ENCODE data around the gene KCNIP4.

KCNIP4 gene

GRCh38 chr4:21792736-21793135 lies 155.8 kb downstream of the KCNIP4 start:
- no peak for DNase-seq (ENCODE audit: extremely low read depth, low read depth)
- no peak overlapping the region for H3K4me3 ChIP-seq (replicated peaks; ENCODE audit: low read depth, low read length)

GRCh38 chr4:21790438-21791029 lies 158.0 kb downstream of the KCNIP4 start:
- no peak for DNase-seq (ENCODE audit: extremely low read depth, low read depth)
- TF ChIP-seq CTCF (IDR thresholded peaks at IDR 0.05; ENCODE audit: low read depth, low read length, missing control alignments): no peak
- H3K4me3 ChIP-seq (replicated peaks; ENCODE audit: low read depth, low read length): no peak overlapping the region

More at GRCh38 chr4:21792736-21793135, 155.8 kb downstream of the KCNIP4 start:
- TF ChIP-seq CTCF (IDR thresholded peaks at IDR 0.05; ENCODE audit: low read depth, low read length, missing control alignments): no peak

- no peak for TF ChIP-seq CTCF (IDR thresholded peaks at IDR 0.05; ENCODE audit: low read depth, low read length, missing control alignments)
- no peak for DNase-seq (ENCODE audit: extremely low read depth, low read depth)
- H3K4me3 ChIP-seq (replicated peaks; ENCODE audit: low read depth, low read length): no peak overlapping the region
These were observed 168.4 kb downstream of the KCNIP4 start for GRCh38 chr4:21780148-21780547.

- no peak for DNase-seq (ENCODE audit: extremely low read depth, low read depth)
- TF ChIP-seq CTCF (IDR thresholded peaks at IDR 0.05; ENCODE audit: low read depth, low read length, missing control alignments): no peak
These were observed 169.9 kb downstream of the KCNIP4 start for GRCh38 chr4:21778702-21779101.

GRCh38 chr4:21775703-21776102 lies 172.9 kb downstream of the KCNIP4 start:
- TF ChIP-seq CTCF (IDR thresholded peaks at IDR 0.05; ENCODE audit: low read depth, low read length, missing control alignments): no peak
- DNase-seq (ENCODE audit: extremely low read depth, low read depth): no peak
- no peak overlapping the region for H3K4me3 ChIP-seq (replicated peaks; ENCODE audit: low read depth, low read length)

More at GRCh38 chr4:21778702-21779101, 169.9 kb downstream of the KCNIP4 start:
- H3K4me3 ChIP-seq (replicated peaks; ENCODE audit: low read depth, low read length): no peak overlapping the region

- TF ChIP-seq CTCF (IDR thresholded peaks at IDR 0.05; ENCODE audit: low read depth, low read length, missing control alignments): no peak
- no peak for DNase-seq (ENCODE audit: extremely low read depth, low read depth)
These were observed 179.0 kb downstream of the KCNIP4 start for GRCh38 chr4:21769404-21770147.

More at GRCh38 chr4:21769404-21770147, 179.0 kb downstream of the KCNIP4 start:
- H3K4me3 ChIP-seq (replicated peaks; ENCODE audit: low read depth, low read length): no peak overlapping the region
